ENCODE measurements around the gene CCDC28B.

CCDC28B gene

DNA sequence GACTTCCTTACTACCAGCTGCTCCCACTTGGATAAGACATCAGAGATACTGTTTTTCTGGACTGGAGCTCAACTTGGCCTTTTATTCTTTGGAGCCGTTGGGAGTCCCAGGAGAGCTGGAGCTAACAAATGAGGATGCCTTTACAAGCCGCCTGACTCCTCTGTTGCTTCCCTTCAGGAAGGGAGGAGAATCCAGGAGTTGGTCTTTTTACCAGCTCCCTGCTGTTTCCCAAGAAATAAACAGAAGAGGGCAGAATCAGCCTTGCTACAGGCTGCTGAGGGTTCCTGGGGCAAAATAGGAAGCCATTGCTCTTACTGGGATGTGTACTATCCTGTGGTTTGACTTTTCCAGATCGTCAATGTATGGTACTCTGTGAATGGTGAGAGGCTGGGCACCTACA is 23.3 kb downstream of the CCDC28B start:
- no peak for DNase-seq

GRCh38 chr1:32224285-32224684 is 23.9 kb downstream of the CCDC28B start:
- no peak for DNase-seq

- DNase-seq, result no peak
These were observed 28.4 kb downstream of the CCDC28B start for GRCh38 chr1:32228771-32229170.

DNA sequence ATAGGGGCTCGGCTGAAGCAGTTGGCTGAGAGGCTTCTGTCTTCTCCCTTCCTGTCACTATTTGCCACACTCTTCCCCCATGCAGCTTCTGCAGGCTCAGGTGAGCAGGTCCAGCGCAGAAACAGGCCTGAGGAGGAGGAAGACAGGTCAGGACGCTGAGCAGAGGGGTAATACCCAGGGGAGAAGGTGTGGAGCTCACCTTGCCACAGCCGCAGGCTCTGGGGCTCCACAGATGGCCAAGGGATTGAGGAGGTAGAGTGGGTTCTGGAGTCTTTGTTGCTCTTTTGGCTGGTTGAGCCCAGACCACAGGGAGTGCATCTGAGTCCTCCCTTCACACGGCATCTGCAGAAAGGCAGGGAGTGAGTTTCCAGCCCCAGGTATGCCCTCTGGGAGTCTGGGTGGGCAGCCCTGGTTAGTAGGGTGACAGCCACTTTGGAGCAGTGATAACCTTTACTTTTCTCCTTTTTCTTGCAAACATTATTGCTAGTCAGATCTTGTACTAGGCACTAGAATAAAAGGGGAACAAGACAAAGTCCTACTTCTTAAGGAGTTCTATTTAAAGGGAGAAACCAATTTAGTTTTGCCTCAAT is 31.5 kb downstream of the CCDC28B start:
- no peak for DNase-seq

GRCh38 chr1:32232558-32233304 is 32.3 kb downstream of the CCDC28B start:
- no peak for DNase-seq

DNA sequence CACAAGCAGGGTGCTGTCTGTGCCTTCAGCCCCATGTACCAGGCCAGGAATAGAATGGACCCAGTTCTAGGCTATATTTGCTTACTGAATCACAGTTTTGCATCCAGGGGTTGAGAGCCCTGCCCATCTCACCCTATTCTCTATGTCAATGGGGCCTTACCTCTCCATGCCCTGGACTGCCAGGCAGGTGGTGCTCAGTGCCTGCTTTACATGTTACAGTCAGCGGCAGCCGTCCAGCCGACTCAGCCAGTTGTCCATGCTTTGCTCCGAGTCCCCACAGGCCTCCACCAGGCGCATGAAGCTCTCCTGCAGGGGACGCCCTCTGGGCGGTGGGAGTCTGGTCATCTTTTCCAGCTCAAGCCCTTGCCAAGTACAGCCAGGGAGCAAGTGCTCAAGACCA is 34.4 kb downstream of the CCDC28B start:
- DNase-seq, result no peak

DNA sequence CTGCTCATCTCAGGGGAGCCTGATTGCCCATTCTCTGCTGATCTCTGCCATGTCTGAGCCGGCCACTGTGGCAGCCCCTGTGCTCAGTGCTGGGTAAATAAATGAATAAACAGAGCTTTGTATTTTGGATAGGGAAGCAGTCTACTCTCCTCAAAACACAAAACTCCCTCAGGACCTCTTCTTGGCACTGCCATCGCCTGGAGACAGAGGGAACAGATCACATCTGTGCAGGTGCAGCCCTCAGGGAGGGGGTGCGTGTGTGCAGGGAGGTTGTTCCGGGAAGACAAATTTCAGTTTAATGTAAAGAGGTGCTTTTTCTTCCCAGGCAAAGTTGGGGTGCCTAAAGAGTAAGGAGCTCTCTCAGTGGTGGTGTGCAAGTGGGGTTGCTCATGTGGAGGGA is 38.9 kb downstream of the CCDC28B start:
- DNase-seq, result no peak

DNA sequence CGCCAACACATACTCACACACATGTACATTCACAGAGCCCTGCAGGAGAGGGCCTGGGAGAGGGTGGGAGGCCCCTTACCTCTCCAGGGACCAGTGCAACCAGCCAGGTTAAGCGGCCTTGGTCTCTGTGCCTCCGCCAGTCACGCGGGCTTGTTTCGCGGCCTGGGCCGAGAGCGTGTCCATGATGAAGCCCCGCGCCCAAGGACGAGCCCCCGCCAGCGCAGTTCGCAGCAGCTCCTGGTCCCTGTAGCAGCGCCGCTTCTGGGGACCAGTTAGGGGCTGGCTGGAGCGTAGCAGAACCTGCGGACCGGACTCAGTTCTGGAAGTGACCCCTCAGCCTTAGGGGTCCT is 39.4 kb downstream of the CCDC28B start:
- DNase-seq, result no peak

DNA sequence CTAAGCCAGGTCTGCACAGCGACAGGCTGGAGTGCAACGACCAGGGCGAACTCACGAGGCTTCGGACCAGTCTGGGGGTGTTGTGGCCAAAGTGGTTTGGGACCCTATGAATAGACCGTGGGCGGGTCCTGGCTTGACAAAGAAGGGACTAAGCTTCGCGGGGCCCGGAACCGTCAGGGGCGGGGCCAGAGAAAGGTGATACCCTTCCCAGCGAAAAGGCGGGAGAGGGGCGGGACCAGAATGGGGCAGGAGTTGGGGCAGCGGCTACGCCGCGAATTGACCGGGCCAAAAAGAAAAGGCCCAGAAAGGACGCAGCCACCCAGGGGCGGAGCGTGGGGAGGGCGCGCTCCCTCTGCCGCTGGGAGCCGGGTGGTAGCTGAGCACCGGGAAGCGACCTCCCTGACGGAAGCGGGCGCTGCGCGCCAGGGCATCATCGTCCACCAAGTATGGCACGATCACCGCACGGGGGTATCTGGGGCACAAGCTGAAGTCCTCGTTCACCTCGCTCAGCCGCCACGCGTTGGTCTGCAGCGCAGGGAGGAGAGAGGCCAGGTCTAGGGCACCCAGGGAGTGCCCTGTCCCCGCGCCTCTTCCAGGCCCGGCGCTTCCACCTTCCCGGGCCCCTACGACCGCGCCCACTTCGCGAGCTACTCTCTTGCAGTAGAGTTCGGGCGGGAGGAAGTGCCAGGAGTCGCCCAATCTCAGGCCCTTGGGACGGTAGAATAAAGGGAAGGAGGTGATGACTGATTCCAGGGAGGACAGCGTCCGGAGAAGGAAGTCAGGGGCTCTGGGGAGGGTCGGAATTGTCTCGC is 40.0 kb downstream of the CCDC28B start:
- DNase-seq, result peak; percentile 53

- peak; percentile 44 for DNase-seq
These were observed 40.8 kb downstream of the CCDC28B start for GRCh38 chr1:32241001-32241763.

DNA sequence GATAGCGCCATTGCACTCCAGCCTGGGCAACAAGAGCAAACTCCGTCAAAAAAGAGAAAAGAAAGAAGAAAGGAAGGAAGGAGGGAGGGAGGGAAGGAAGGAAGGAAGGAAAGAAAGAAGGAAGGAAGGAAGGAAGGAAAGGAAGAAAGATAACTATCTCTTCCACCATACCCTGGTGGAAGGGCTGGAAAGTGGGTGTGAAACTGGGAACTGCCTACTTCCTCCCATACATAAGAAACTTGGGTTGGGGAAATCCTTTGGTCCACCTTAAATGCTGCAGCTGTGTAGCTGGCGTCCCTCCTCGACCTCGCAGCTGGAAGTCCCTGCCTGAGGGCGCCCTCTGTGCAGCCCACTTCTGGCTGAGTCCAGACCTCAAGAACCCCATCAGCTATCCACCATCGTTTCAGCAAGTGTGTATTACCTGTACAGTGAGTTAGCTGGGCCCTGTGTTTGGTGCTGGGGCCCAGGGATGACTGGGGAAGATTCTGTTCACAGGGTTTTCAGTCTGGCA is 42.0 kb downstream of the CCDC28B start:
- no peak for DNase-seq

DNA sequence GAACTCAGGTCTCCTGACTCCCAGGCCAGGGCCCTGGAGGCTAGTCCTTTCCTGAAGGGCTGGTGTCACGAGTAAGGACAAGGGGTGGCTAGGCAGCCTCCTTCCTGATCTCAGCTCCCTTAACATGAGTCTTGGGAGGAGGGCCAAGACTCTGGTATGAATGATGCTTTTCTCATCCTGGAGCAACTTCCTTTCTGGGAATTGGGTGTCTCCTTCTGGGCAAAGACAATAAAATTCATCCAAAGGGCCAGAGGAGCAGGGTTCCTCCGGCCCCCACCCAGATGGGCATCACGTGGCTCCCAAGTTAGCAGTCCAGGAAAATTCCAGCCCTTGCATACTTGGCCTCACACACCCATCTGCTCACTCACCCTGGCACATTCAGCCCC is 46.5 kb downstream of the CCDC28B start, which contains the start of gene FAM167B:
Gene FAM167B, plus strand, starts transcription at position 335 of the 386 bp plus-strand sequence. CDS start 200 bp downstream, outside the sequence.
- no peak for DNase-seq

DNA sequence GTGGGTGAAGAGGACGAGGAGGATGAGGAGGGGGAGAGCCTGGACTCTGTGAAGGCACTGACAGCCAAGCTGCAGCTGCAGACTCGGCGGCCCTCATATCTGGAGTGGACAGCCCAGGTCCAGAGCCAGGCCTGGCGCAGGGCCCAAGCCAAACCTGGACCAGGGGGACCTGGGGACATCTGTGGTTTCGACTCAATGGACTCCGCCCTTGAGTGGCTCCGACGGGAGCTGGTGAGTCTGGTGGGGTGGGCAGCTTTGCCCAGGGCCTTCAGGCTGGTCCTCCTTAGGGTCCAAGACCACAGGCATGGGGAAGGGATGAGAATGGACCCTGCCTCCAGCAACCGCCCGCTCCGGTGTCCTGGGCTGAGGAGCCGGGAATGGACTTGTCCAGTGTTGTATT is 47.1 kb downstream of the CCDC28B start:
- no peak for DNase-seq

- DNase-seq, result peak; percentile 80
These were observed 47.8 kb downstream of the CCDC28B start for GRCh38 chr1:32247983-32248889.

- peak; percentile 74 for DNase-seq
These were observed 49.6 kb downstream of the CCDC28B start for GRCh38 chr1:32249831-32250525.

GRCh38 chr1:32250893-32251716 is 50.7 kb downstream of the CCDC28B start, which contains the start of gene LCK:
LCK (plus strand) TSS chr1:32251265; CDS start chr1:32274330, 23,065 bp downstream.
- peak; percentile 69 for DNase-seq
